EH (cell line): ENCODE measurements around the gene PCDHGB2.
A peak's percentile ranks its signal among the peaks of the same experiment; 100 is the strongest.
"Not testable (repeated sequence)": the region's sequence is repeated elsewhere in the genome, so short reads cannot be mapped to it uniquely, and the experiment has no call there.

ENCODE experiments used
- DNase-seq: peaks from one replicate; pipeline ENCODE4 v3.0.0-alpha.2; 2015; ENCODE audit warnings: low read depth

The PCDHGB2 gene

DNA sequence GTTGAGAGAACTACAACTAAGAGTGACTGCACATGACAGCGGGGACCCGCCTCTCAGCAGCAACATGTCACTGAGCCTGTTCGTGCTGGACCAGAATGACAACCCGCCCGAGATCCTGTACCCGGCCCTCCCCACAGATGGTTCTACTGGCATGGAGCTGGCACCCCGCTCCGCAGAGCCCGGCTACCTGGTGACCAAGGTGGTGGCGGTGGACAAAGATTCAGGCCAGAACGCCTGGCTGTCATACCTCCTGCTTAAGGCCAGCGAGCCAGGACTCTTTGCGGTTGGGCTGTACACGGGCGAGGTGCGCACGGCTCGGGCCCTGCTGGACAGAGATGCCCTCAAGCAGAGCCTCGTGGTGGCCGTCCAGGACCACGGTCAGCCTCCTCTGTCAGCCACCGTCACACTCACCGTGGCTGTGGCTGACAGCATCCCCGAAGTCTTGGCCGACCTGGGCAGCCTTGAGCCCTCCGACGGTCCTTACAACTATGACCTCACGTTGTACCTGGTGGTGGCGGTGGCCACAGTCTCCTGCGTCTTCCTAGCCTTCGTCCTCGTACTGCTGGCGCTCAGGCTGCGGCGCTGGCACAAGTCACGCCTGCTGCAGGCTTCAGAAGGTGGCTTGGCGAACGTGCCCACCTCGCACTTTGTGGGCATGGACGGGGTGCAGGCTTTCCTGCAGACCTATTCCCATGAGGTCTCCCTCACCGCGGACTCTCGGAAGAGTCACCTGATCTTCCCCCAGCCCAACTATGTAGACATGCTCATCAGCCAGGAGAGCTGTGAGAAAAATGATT is 24.9 kb downstream of the PCDHGB2 start:
- no peak for DNase-seq

- DNase-seq: peak; percentile 32
These were observed 27.9 kb downstream of the PCDHGB2 start, which contains the start of gene PCDHGB4 for GRCh38 chr5:141387557-141388311. Gene PCDHGB4, plus strand, starts transcription at chr5:141387698. Its CDS starts 187 bp downstream, at chr5:141387885.

DNA sequence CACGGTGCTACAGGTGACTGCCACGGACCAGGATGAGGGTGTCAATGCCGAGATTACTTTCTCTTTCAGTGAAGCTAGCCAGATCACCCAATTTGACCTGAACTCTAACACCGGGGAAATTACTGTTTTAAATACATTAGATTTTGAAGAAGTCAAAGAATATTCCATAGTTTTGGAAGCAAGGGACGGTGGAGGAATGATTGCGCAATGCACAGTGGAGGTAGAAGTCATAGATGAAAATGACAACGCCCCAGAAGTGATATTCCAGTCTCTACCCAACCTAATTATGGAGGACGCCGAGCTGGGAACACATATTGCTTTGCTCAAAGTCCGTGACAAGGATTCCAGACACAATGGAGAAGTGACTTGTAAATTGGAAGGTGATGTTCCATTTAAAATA is 28.9 kb downstream of the PCDHGB2 start:
- DNase-seq: no peak

DNA sequence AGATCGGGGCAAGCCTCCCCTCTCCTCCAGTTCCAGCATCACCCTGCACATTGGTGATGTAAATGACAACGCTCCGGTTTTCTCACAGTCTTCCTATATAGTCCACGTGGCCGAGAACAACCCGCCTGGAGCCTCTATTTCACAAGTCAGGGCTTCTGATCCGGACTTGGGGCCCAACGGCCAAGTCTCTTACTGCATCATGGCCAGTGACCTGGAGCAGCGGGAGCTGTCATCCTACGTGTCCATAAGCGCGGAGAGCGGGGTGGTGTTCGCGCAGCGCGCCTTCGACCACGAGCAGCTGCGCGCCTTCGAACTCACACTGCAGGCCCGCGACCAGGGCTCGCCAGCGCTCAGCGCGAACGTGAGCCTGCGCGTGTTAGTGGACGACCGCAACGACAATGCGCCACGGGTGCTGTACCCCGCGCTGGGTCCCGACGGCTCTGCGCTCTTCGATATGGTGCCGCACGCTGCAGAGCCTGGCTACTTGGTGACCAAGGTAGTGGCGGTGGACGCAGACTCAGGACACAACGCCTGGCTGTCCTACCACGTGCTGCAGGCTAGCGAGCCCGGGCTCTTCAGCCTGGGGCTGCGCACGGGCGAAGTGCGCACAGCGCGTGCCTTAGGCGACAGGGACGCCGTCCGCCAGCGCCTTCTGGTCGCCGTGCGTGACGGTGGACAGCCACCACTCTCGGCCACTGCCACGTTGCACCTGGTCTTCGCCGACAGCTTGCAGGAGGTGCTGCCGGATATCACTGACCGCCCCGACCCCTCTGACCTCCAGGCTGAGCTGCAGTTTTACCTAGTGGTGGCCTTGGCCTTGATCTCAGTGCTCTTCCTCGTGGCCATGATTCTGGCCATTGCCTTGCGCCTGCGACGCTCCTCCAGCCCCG is 29.6 kb downstream of the PCDHGB2 start:
- no peak for DNase-seq

GRCh38 chr5:141392429-141393198 is 32.8 kb downstream of the PCDHGB2 start, which contains the start of gene PCDHGA8:
Gene PCDHGA8, plus strand, starts transcription at chr5:141392633. Its CDS starts 181 bp downstream, at chr5:141392814.
- DNase-seq: peak; percentile 30

GRCh38 chr5:141393267-141393666 is 33.5 kb downstream of the PCDHGB2 start:
- DNase-seq: no peak

GRCh38 chr5:141394401-141395187 is 34.8 kb downstream of the PCDHGB2 start:
- not testable (repeated sequence) for DNase-seq

- peak; percentile 73 for DNase-seq
These were observed 38.2 kb downstream of the PCDHGB2 start, which contains the start of gene PCDHGB5 for GRCh38 chr5:141397756-141398551. Gene PCDHGB5, plus strand, starts transcription at chr5:141397947. Its CDS starts 181 bp downstream, at chr5:141398128.

DNA sequence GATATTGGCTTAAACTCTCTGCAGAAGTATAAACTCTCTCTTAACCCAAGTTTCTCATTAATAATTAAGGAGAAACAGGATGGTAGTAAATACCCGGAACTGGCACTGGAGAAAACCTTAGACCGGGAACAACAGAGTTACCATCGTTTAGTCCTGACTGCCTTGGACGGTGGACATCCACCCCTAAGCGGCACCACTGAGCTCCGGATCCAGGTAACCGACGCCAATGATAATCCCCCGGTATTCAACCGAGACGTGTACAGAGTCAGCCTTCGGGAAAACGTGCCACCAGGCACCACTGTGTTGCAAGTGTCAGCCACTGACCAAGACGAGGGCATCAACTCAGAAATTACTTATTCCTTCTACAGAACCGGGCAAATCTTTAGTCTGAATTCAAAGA is 38.8 kb downstream of the PCDHGB2 start:
- DNase-seq: no peak

GRCh38 chr5:141399555-141400258 is 39.9 kb downstream of the PCDHGB2 start:
- DNase-seq: no peak

DNA sequence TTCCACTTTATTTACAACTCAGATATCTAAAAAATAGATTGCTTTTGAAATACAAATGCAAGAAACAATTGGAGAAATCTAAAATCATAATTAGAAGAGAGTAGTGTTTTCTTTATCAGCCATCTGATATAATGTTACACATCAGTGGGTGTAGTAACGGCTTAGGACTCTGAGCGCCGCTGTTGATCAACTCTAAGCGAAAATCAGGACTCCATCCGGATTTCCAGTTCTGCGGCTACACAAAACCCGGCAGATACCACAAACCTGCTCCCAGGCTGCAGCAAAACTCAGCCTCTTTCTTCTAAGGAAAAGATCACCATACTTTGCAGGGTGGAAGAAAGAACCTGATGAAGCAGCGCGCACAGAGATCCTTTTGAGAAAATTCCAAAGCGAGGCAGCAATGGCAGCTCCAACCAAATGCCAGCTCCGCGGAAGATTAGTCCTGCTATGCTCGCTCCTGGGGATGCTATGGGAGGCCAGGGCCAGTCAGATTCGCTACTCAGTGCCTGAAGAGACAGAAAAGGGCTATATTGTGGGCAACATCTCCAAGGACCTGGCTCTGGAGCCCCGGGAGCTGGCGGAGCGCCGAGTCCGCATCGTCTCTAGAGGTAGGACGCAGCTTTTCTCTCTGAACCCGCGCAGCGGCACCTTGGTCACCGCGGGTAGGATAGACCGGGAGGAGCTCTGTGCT is 42.9 kb downstream of the PCDHGB2 start, which contains the start of gene PCDHGA9:
Gene PCDHGA9 (plus strand): TSS at position 226 of the 691 bp plus-strand sequence. CDS start 175 bp downstream, at position 401.
- peak; percentile 11 for DNase-seq

DNA sequence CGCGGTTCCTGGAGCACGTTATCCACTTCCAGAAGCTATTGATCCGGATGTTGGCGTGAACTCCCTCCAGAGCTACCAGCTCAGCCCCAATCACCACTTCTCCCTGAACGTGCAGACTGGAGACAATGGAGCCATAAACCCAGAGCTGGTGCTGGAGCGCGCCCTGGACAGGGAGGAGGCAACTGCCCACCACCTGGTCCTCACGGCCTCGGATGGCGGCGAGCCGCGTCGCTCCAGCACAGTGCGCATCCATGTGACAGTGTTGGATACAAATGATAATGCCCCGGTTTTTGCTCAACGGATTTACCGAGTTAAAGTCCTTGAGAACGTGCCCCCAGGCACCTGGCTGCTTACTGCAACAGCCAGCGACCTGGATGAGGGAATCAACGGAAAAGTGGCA is 43.6 kb downstream of the PCDHGB2 start:
- DNase-seq: no peak

- DNase-seq: peak; percentile 28
These were observed 48.2 kb downstream of the PCDHGB2 start, which contains the start of gene PCDHGB6 for GRCh38 chr5:141407790-141408505. Gene PCDHGB6, plus strand, starts transcription at chr5:141408021. Its CDS starts 182 bp downstream, at chr5:141408203.

GRCh38 chr5:141409598-141410306 is 50.0 kb downstream of the PCDHGB2 start:
- DNase-seq: no peak

- DNase-seq: no peak
These were observed 51.8 kb downstream of the PCDHGB2 start for GRCh38 chr5:141411575-141411974.
